Thyroid gland (tissue), 4 donors: ENCODE measurements around the gene PRDX5.

ENCODE experiments used
- POLR2A ChIP-seq, 2 donors: fragments of 450-650 bp; IDR thresholded peaks; one replicate each; pipeline ENCODE4 v1.6.1; 2017; ENCODE audit warnings: antibody characterized with exemption in 2 of 2, mild to moderate bottlenecking in 2 of 2, moderate library complexity in 1 of 2
- TF ChIP-seq, protein P1 (sequence below), 6 experiments: fragments of 200-600 bp in 3 of 6; fragments of 450-650 bp in 3 of 6; sonication (generic) in 3 of 6; IDR thresholded peaks; one replicate each; pipeline ENCODE4 v1.5.1; 2016 to 2019; ENCODE audit warnings: antibody characterized with exemption in 6 of 6, mild to moderate bottlenecking in 2 of 6, inconsistent platforms in 1 of 6, moderate library complexity in 1 of 6

DNA sequence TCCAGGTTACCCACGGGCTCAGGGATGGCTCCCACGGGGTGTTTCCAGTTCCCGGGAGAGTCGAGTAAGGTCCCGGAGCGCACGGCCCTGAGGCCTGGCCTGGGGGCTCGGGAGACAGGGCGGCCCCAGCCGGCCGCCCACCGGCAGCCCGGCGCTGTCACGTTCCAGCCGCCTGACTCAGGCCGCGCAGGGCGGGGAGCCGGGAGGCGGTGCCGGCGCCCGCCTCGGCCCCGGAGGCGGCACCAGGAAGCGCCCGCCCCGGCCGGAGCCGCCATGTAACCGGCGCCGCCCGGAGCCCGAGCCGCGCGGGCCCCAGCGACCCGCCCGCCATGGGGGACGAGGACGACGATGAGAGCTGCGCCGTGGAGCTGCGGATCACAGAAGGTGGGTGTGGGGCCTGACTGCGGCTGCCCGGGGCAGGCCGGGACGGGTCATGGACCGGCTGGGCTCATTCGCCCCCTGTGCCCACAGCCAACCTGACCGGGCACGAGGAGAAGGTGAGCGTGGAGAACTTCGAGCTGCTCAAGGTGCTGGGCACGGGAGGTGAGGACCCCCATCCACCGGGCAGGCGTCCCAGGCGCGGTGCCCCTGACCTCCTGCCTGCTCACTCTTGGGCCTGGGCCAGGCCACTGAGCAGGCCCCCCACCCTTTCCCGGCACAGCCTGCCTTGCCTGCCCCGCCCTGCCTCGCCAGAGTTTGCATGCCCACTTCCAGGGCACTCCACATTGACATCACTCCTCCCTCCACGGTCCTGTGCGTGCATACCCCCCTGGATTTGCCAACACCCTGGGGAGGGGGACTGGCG is 41.2 kb downstream of the PRDX5 start, which contains the start of gene RPS6KA4:
- TF ChIP-seq, protein P1, sequence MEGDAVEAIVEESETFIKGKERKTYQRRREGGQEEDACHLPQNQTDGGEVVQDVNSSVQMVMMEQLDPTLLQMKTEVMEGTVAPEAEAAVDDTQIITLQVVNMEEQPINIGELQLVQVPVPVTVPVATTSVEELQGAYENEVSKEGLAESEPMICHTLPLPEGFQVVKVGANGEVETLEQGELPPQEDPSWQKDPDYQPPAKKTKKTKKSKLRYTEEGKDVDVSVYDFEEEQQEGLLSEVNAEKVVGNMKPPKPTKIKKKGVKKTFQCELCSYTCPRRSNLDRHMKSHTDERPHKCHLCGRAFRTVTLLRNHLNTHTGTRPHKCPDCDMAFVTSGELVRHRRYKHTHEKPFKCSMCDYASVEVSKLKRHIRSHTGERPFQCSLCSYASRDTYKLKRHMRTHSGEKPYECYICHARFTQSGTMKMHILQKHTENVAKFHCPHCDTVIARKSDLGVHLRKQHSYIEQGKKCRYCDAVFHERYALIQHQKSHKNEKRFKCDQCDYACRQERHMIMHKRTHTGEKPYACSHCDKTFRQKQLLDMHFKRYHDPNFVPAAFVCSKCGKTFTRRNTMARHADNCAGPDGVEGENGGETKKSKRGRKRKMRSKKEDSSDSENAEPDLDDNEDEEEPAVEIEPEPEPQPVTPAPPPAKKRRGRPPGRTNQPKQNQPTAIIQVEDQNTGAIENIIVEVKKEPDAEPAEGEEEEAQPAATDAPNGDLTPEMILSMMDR (IDR thresholded peaks at IDR 0.05), result peak in 1 of 6 experiments; percentile 10
- peak in 1 of 2 donors; percentile 76 for TF ChIP-seq POLR2A (IDR thresholded peaks at IDR 0.05)
